ENCODE results near the gene XIST.
"Not testable (repeated sequence)": the region's sequence is repeated elsewhere in the genome, so short reads cannot be mapped to it uniquely, and the experiment has no call there.

DNA sequence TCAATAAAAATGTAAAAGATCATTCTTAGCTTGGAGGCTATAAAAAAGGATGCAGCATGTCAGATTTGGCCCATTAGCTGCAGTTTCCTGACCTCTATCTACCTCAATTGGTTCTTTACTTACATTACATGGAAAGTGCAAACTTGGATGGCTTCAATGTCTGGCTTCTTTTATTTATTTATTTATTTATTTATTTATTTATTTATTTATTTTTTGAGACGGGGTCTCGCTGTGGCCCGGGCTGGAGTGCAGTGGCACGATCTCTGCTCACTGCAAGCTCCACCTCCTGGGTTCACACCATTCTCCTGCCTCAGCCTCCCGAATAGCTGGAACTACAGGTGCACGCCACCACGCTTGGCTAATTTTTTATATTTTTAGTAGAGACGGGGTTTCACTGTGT lies 60.0 kb downstream of the XIST start:
- TF ChIP-seq, protein P1, sequence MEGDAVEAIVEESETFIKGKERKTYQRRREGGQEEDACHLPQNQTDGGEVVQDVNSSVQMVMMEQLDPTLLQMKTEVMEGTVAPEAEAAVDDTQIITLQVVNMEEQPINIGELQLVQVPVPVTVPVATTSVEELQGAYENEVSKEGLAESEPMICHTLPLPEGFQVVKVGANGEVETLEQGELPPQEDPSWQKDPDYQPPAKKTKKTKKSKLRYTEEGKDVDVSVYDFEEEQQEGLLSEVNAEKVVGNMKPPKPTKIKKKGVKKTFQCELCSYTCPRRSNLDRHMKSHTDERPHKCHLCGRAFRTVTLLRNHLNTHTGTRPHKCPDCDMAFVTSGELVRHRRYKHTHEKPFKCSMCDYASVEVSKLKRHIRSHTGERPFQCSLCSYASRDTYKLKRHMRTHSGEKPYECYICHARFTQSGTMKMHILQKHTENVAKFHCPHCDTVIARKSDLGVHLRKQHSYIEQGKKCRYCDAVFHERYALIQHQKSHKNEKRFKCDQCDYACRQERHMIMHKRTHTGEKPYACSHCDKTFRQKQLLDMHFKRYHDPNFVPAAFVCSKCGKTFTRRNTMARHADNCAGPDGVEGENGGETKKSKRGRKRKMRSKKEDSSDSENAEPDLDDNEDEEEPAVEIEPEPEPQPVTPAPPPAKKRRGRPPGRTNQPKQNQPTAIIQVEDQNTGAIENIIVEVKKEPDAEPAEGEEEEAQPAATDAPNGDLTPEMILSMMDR (IDR thresholded peaks at IDR 0.05) = not testable (repeated sequence)
- not testable (repeated sequence) for TF ChIP-seq POLR2AphosphoS5, POLR2A (IDR thresholded peaks at IDR 0.05)
